ENCODE measurements around the gene HOXA4.

HOXA4 gene

GRCh38 chr7:27116962-27117886 lies 13.3 kb downstream of the HOXA4 start:
- H3K4me1 ChIP-seq (ENCODE audit: control insufficient read depth, insufficient read depth, low read length), result peaks cover 47% of the 10 kb centered on the region
- H3K4me3 ChIP-seq (ENCODE audit: low read length), result peak overlapping the region; percentile 57
- H3K36me3 ChIP-seq (ENCODE audit: control insufficient read depth, insufficient read depth, low read length), result no peaks in the 10 kb centered on the region
- H3K9me3 ChIP-seq (ENCODE audit: control insufficient read depth, low read length), result no peaks in the 10 kb centered on the region
- H3K27me3 ChIP-seq (ENCODE audit: control insufficient read depth, insufficient read depth, low read length), result no peaks in the 10 kb centered on the region
- peak overlapping the region; percentile 95 for H3K9ac ChIP-seq (ENCODE audit: low read length)

- H3K4me3 ChIP-seq (ENCODE audit: low read length), result peak overlapping the region; percentile 57
- H3K4me1 ChIP-seq (ENCODE audit: control insufficient read depth, insufficient read depth, low read length), result peaks cover 50% of the 10 kb centered on the region
Measured at GRCh38 chr7:27116031-27116961, 14.3 kb downstream of the HOXA4 start.

GRCh38 chr7:27115221-27116026 lies 15.1 kb downstream of the HOXA4 start:
- Histone ChIP-seq H3K4me1 (ENCODE audit: control insufficient read depth, insufficient read depth, low read length) (peaks cover 50% of the 10 kb centered on the region), H3K9ac (ENCODE audit: low read length) (peak overlapping the region; percentile 95), H3K27me3 (ENCODE audit: control insufficient read depth, insufficient read depth, low read length) (no peaks in the 10 kb centered on the region), H3K4me3 (ENCODE audit: low read length) (peak overlapping the region; percentile 57), H3K9me3 (ENCODE audit: control insufficient read depth, low read length) (no peaks in the 10 kb centered on the region), H3K36me3 (ENCODE audit: control insufficient read depth, insufficient read depth, low read length) (no peaks in the 10 kb centered on the region)

More at GRCh38 chr7:27116031-27116961, 14.3 kb downstream of the HOXA4 start:
- Histone ChIP-seq H3K9me3 (ENCODE audit: control insufficient read depth, low read length) (no peaks in the 10 kb centered on the region), H3K27me3 (ENCODE audit: control insufficient read depth, insufficient read depth, low read length) (no peaks in the 10 kb centered on the region), H3K9ac (ENCODE audit: low read length) (peak overlapping the region; percentile 95), H3K36me3 (ENCODE audit: control insufficient read depth, insufficient read depth, low read length) (no peaks in the 10 kb centered on the region)

GRCh38 chr7:27114881-27115220 lies 15.7 kb downstream of the HOXA4 start:
- H3K4me3 ChIP-seq (ENCODE audit: low read length), result peak overlapping the region; percentile 57
- peak overlapping the region; percentile 95 for H3K9ac ChIP-seq (ENCODE audit: low read length)
- peaks cover 50% of the 10 kb centered on the region for H3K4me1 ChIP-seq (ENCODE audit: control insufficient read depth, insufficient read depth, low read length)
- no peaks in the 10 kb centered on the region for H3K27me3 ChIP-seq (ENCODE audit: control insufficient read depth, insufficient read depth, low read length)
- no peaks in the 10 kb centered on the region for H3K36me3 ChIP-seq (ENCODE audit: control insufficient read depth, insufficient read depth, low read length)
- no peaks in the 10 kb centered on the region for H3K9me3 ChIP-seq (ENCODE audit: control insufficient read depth, low read length)

GRCh38 chr7:27113991-27114769 lies 16.4 kb downstream of the HOXA4 start:
- Histone ChIP-seq H3K4me1 (ENCODE audit: control insufficient read depth, insufficient read depth, low read length) (peaks cover 51% of the 10 kb centered on the region), H3K4me3 (ENCODE audit: low read length) (peak overlapping the region; percentile 65)

GRCh38 chr7:27112955-27113949 lies 17.3 kb downstream of the HOXA4 start:
- Histone ChIP-seq H3K27me3 (ENCODE audit: control insufficient read depth, insufficient read depth, low read length) (no peaks in the 10 kb centered on the region), H3K4me3 (ENCODE audit: low read length) (peak overlapping the region; percentile 51), H3K9ac (ENCODE audit: low read length) (peak overlapping the region; percentile 83), H3K4me1 (ENCODE audit: control insufficient read depth, insufficient read depth, low read length) (peaks cover 60% of the 10 kb centered on the region), H3K9me3 (ENCODE audit: control insufficient read depth, low read length) (no peaks in the 10 kb centered on the region), H3K36me3 (ENCODE audit: control insufficient read depth, insufficient read depth, low read length) (no peaks in the 10 kb centered on the region)

More at GRCh38 chr7:27113991-27114769, 16.4 kb downstream of the HOXA4 start:
- peak overlapping the region; percentile 80 for H3K9ac ChIP-seq (ENCODE audit: low read length)
- H3K36me3 ChIP-seq (ENCODE audit: control insufficient read depth, insufficient read depth, low read length), result no peaks in the 10 kb centered on the region
- H3K27me3 ChIP-seq (ENCODE audit: control insufficient read depth, insufficient read depth, low read length), result no peaks in the 10 kb centered on the region
- no peaks in the 10 kb centered on the region for H3K9me3 ChIP-seq (ENCODE audit: control insufficient read depth, low read length)

- H3K9me3 ChIP-seq (ENCODE audit: control insufficient read depth, low read length), result no peaks in the 10 kb centered on the region
- H3K36me3 ChIP-seq (ENCODE audit: control insufficient read depth, insufficient read depth, low read length), result no peaks in the 10 kb centered on the region
- H3K27me3 ChIP-seq (ENCODE audit: control insufficient read depth, insufficient read depth, low read length), result no peaks in the 10 kb centered on the region
- peak overlapping the region; percentile 19 for H3K9ac ChIP-seq (ENCODE audit: low read length)
- H3K4me3 ChIP-seq (ENCODE audit: low read length), result peak overlapping the region; percentile 15
- H3K4me1 ChIP-seq (ENCODE audit: control insufficient read depth, insufficient read depth, low read length), result peaks cover 60% of the 10 kb centered on the region
Measured at GRCh38 chr7:27112361-27112760, 18.2 kb downstream of the HOXA4 start.

GRCh38 chr7:27111751-27112277 lies 18.7 kb downstream of the HOXA4 start:
- Histone ChIP-seq H3K9me3 (ENCODE audit: control insufficient read depth, low read length) (no peaks in the 10 kb centered on the region), H3K9ac (ENCODE audit: low read length) (peak overlapping the region; percentile 71), H3K36me3 (ENCODE audit: control insufficient read depth, insufficient read depth, low read length) (no peaks in the 10 kb centered on the region), H3K4me3 (ENCODE audit: low read length) (no peak overlapping the region), H3K27me3 (ENCODE audit: control insufficient read depth, insufficient read depth, low read length) (no peaks in the 10 kb centered on the region), H3K4me1 (ENCODE audit: control insufficient read depth, insufficient read depth, low read length) (peaks cover 55% of the 10 kb centered on the region)

- Histone ChIP-seq H3K36me3 (ENCODE audit: control insufficient read depth, insufficient read depth, low read length) (no peaks in the 10 kb centered on the region), H3K9me3 (ENCODE audit: control insufficient read depth, low read length) (no peaks in the 10 kb centered on the region), H3K9ac (ENCODE audit: low read length) (peak overlapping the region; percentile 71), H3K4me3 (ENCODE audit: low read length) (peak overlapping the region; percentile 33), H3K4me1 (ENCODE audit: control insufficient read depth, insufficient read depth, low read length) (peaks cover 51% of the 10 kb centered on the region), H3K27me3 (ENCODE audit: control insufficient read depth, insufficient read depth, low read length) (no peaks in the 10 kb centered on the region)
Measured at GRCh38 chr7:27111042-27111750, 19.4 kb downstream of the HOXA4 start.
